ENCODE measurements around the gene ATXN7L1. TPM values are rescaled to one million over a fixed set of nuclear protein-coding genes. Genes with fewer than 3 reads are reported as not detected.

ATXN7L1 gene
- total RNA-seq, 1 donor from 2014 or later, result 16.0 TPM

DNA sequence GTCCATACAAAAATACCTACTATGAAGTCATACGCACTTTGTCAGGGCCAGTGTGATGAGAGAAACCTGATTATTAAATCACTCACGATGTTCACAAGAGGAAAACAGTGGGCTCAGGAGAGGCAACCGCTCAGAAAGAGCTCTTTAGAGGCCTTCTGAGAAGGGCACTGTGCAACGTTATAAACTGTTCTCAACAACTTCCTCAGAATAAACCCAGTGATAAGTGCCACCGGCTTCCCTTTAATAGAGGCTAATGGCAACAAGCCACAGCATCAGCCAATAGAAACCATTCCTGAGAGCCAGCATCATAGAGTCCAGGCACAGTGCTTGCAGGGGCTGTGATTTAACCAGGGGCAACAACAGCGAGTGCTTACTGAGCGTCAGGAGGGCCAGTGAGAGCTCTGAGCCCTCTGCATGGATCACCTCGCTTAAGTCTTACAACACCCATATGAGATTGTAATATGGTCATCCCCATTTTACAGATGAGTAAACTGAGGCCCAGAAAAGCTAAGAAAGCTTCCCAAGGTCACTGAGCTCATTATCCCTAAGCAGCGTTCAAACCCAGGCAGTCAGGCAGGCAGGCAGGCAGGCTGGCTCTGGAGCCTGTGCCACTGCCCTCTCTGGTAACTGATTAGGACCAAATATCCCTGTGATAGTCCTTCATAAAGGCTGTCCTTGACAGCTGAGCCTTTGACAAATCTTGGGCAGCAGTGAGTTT is 30.9 kb upstream of the ATXN7L1 start:
- no peak for DNase-seq (ENCODE audit: extremely low spot score, unreplicated experiment)
- TF ChIP-seq, protein P1, sequence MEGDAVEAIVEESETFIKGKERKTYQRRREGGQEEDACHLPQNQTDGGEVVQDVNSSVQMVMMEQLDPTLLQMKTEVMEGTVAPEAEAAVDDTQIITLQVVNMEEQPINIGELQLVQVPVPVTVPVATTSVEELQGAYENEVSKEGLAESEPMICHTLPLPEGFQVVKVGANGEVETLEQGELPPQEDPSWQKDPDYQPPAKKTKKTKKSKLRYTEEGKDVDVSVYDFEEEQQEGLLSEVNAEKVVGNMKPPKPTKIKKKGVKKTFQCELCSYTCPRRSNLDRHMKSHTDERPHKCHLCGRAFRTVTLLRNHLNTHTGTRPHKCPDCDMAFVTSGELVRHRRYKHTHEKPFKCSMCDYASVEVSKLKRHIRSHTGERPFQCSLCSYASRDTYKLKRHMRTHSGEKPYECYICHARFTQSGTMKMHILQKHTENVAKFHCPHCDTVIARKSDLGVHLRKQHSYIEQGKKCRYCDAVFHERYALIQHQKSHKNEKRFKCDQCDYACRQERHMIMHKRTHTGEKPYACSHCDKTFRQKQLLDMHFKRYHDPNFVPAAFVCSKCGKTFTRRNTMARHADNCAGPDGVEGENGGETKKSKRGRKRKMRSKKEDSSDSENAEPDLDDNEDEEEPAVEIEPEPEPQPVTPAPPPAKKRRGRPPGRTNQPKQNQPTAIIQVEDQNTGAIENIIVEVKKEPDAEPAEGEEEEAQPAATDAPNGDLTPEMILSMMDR (conservative IDR thresholded peaks at IDR 0.05), result no peak
- Mint-ChIP-seq H3K27me3 (no peaks in the 10 kb centered on the region), H3K4me3 (no peak overlapping the region), H3K9me3 (peaks cover 4% of the 10 kb centered on the region), H3K4me1 (ENCODE audit: unreplicated experiment) (no peaks in the 10 kb centered on the region), H3K36me3 (peaks cover 13% of the 10 kb centered on the region), H3K27ac (no peak overlapping the region)

DNA sequence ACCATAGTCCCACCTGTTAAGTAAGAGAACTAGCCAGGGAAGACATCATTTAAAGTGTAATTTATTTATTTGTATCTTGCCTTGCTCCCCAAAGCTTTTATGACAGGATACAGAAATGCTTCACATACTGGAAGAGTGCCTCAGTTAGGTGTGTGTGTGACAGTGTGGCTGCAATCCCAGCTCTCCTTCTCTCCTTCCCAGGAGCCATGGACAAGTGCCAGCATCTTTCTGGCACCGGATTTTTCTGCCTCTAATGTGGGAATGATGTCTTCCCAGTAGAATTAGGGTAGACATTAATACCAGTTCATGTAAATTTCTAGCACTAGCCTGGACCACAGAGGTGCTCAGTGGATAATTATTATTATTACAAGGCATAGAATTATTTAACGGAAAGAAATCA is 30.3 kb upstream of the ATXN7L1 start:
- TF ChIP-seq, protein P1 (conservative IDR thresholded peaks at IDR 0.05), result no peak
- Mint-ChIP-seq H3K4me1 (ENCODE audit: unreplicated experiment) (no peaks in the 10 kb centered on the region), H3K4me3 (no peak overlapping the region), H3K27me3 (no peaks in the 10 kb centered on the region), H3K9me3 (peaks cover 4% of the 10 kb centered on the region), H3K36me3 (peaks cover 10% of the 10 kb centered on the region), H3K27ac (no peak overlapping the region)
- DNase-seq (ENCODE audit: extremely low spot score, unreplicated experiment), result no peak

DNA sequence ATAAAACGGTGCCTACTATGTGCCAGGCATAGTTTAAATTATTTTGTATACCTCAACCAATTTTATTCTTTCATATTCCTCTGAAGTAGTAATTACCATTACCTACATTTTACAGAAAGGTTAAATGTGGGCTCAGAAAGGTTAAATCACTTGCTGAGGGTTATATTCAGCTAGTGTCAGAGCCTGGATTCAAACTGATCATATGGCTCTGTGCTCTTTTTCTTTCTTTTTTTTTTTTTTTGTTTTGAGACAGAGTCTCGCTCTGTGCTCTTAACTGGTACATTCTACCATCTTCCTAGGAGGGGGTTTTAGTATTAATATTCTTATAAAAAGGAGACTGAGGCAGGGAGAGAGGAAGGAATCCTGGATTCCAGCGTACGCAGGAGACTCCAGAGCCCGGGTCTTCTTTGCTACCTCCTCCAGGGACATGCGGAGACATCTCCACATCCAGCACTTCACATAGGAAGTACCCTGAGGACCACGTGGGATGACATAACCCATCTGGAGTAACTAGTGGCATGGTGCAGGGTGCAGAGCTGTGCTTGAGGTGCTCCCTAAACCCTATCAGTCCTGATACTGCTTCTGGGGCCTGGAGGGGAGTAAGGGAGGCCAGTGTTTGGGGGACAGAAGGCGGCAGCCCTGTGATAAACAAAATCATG is 29.6 kb upstream of the ATXN7L1 start:
- Mint-ChIP-seq H3K27ac (no peak overlapping the region), H3K9me3 (peaks cover 2% of the 10 kb centered on the region), H3K27me3 (no peaks in the 10 kb centered on the region), H3K4me1 (ENCODE audit: unreplicated experiment) (no peaks in the 10 kb centered on the region), H3K36me3 (peaks cover 8% of the 10 kb centered on the region), H3K4me3 (no peak overlapping the region)
- TF ChIP-seq, protein P1 (conservative IDR thresholded peaks at IDR 0.05), result no peak
- no peak for DNase-seq (ENCODE audit: extremely low spot score, unreplicated experiment)

DNA sequence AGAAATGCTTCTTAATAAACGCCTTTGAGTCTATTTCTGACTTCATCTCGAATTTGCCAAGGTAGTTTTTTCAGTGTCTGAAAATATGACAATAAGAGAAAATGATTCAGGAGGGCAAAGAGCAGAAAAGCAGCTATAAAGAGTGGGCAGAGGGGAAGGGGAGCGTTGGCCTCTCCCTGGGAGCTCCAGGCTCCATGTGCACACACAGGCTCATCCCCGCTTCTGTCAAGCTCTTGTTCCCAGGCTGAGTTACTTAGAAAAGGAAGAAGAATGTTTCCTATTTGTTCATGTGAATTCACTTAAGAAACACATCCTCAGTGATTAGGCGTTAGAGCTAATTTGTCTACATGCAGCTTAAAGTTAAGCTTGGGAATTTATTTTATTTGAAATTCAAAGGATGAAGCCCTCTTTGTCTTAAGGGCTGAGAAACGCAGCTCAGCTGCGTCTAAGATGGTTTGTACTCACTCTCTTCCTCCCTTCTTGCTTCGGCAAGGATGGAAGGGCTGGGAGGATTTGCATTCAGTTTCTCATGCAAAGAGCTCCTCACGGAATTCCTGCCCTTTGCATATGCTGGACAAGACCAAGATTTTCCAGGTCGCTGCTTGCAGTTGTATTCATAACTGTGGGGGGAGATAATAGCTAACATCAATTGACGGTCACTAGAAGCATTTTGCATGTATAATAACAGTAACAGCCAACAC is 29.0 kb upstream of the ATXN7L1 start:
- Mint-ChIP-seq H3K4me1 (ENCODE audit: unreplicated experiment) (no peaks in the 10 kb centered on the region), H3K9me3 (no peaks in the 10 kb centered on the region), H3K36me3 (peaks cover 5% of the 10 kb centered on the region), H3K27ac (no peak overlapping the region), H3K27me3 (no peaks in the 10 kb centered on the region), H3K4me3 (no peak overlapping the region)
- DNase-seq (ENCODE audit: extremely low spot score, unreplicated experiment), result no peak
- TF ChIP-seq, protein P1 (conservative IDR thresholded peaks at IDR 0.05), result no peak

DNA sequence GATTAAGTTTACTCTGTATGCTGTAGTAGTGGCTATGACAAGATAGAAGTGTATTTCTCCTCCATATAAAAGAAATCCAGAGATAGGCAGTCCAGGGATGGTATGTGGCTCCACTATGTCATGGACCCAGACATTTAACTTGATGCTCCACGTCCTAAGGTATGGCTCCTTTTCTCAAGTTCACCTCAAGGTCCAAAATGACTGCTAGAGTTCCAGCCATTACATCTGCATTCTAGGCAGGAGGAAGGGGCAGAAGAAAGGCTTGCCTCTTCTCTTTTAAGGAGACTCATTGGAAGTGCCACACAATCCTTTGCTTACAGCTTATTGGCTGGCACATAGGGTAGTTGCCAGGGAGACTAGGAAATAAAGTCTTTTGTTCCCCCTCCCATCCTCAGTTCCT is 27.7 kb upstream of the ATXN7L1 start:
- no peaks in the 10 kb centered on the region for H3K4me1 Mint-ChIP-seq (ENCODE audit: unreplicated experiment)
- no peaks in the 10 kb centered on the region for H3K36me3 Mint-ChIP-seq
- TF ChIP-seq, protein P1 (conservative IDR thresholded peaks at IDR 0.05), result no peak
- H3K27me3 Mint-ChIP-seq, result no peaks in the 10 kb centered on the region
- no peak overlapping the region for H3K27ac Mint-ChIP-seq
- no peak for DNase-seq (ENCODE audit: extremely low spot score, unreplicated experiment)
- no peaks in the 10 kb centered on the region for H3K9me3 Mint-ChIP-seq
- no peak overlapping the region for H3K4me3 Mint-ChIP-seq

Data from type B pancreatic cell (in vitro differentiated cells).